OCI-LY3 (cell line): ENCODE measurements around the gene AMN.

Experiments used
- CTCF ChIP-seq: fragments of 200-600, 300-600 bp; sonication (generic); IDR thresholded peaks from 2 replicates; pipeline ENCODE4 v1.5.1; 2014; ENCODE audit warnings: antibody characterized with exemption, low read length, low read depth
- EZH2phosphoT487 ChIP-seq: fragments of 200-600 bp; shearing (Covaris generic); IDR thresholded peaks from 2 replicates; pipeline ENCODE4 v1.6.1; 2018; ENCODE audit warnings: antibody characterized with exemption, mixed run types, low read depth

- TF ChIP-seq CTCF = no peak
- no peak for TF ChIP-seq EZH2phosphoT487
Observed at GRCh38 chr14:102907980-102908730, 14.3 kb upstream of the AMN start.
